GM19351 (cell line): ENCODE data around the gene NECTIN4.
"Not testable (repeated sequence)": the region's sequence is repeated elsewhere in the genome, so short reads cannot be mapped to it uniquely, and the experiment has no call there.

Experiments used
- ATAC-seq: cut with Tn5 transposase; IDR thresholded peaks from one replicate; pipeline ENCODE4 v1.9.1; 2021; ENCODE audit warnings: mild to moderate bottlenecking, moderate library complexity; ENCODE audit not compliant: unreplicated experiment

NECTIN4 gene

GRCh38 chr1:161089251-161089924, at the start of gene NECTIN4:
Gene NECTIN4 (minus strand): TSS chr1:161089558. CDS start chr1:161089296, 262 bp downstream.
- ATAC-seq: no peak

- no peak for ATAC-seq
Observed at GRCh38 chr1:161138431-161138830, 49.1 kb upstream of the NECTIN4 start.

- ATAC-seq: no peak
Observed at GRCh38 chr1:161137881-161138280, 48.5 kb upstream of the NECTIN4 start.

GRCh38 chr1:161133220-161133740, 43.9 kb upstream of the NECTIN4 start:
- ATAC-seq: no peak

DNA sequence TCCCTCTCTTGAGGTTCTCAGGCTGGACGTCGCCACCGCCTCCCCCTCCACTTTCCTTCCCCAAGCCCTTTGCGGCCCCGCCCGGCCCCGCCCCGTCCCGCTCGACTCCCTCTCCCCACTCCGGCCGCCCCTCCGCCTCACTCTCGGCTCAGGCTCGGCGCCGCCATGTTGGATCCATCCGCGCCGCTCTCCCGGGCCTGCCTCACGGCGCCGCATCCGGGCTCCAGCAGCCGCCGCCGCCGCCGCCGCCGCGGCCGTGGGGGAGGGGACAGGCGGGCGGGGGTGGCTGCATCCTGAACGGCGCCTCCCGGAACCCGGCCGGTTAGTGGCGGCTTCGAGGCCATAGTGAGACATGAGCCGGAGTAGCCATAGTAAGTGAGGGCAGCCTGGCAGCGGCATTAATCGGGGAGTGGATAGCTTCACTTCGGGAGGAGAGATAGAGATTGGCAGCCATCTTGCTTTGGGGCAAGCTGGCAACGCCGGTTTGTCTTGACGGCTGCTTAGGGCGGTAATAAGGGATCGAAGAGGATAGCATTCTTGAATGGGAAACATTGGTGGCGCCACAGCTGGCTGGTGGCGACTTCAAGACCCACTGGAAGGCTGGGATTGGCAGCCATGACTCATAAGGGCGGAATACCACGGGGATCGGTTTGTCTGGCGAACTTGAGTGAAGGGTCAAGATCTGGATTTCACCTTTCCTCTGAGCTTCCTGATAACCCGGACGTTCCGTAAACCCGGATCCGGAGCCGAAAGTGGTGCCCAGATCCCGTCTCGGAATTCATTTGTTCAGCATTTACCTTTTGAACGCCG, 43.3 kb upstream of the NECTIN4 start, which contains the start of gene DEDD:
DEDD (minus strand) TSS at position 258 of the 810 bp plus-strand sequence. CDS start 8,205 bp downstream, outside the sequence.
- peak; percentile 92 for ATAC-seq

DNA sequence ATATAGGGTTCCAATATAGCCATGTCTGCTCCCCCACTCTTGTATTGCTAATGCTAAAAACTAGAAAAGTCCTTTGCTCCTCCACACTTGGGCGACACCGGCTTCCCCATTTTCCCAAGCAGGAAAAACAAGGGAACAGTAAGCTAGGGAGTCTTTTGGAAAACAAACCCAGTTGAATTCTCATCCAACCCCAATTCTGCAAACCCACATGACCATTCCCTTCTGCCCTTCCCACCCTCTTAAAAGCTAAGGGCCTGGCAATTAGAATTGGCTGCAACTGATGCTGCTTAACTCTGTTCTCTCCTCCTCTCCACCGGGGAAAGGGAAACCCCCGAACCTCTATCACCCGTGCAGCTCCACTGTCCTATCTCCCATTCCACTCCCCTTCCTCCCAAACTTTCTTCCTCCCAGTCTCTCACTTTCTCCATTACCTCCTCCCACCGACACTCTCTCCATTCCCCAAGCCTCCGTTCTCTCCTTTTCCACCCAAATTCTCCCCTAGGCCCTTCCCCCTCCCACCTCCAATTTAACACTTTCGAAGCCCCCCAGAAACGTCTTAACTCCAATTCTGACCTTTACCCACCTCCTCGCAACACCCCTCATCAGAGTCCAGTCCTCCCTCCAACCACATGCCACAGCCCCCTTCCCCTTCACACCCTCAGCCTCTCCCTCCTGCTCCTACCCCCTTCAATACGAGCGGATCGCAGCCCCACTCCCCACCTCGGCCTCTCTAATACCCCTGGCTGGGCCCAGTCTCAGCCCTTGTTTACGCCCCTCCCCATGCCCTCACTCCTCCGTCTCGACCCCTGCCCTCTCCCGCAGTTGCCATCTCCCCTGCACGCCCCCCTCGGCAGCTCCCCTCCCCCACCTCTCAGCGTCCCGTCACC, 42.4 kb upstream of the NECTIN4 start:
- ATAC-seq: no peak

- no peak for ATAC-seq
Observed at GRCh38 chr1:161130266-161130665, 40.9 kb upstream of the NECTIN4 start.

DNA sequence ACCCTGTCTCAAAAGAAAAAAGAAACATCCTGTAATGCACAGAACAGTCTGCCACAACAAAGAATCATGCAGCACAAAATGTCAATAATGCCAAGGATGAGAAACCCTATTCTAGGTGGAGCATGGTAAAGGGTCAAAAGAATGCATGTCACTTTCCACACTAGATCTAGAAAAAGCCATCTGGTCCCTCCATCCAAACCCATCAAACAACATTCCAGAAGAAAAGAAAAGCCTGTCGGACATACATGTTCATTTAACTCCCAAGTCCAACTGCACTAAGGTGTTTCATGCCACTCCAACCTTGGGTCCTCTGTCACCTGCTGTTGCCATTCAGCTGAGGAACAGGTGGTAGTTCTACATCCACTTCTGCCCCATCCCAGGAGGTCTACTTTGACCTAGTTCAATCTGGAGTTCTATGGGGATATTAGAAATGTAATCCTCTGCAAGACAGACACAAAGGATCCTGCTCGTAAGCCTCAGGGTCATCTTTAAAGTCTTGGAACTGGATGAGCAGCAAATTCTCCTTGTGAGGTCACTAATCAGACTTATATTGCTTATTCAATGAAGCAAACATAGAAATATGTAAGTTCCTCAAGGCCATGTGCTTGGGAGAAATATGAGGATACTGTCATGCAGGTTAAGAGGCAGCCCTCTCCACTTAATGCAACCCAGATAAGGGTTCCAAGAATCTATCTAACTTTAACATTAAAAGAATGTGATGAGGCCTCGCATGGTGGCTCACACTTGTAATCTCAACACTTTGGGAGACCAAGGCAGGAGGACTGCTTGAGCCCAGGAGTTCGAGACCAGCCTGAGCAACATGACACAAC, 39.4 kb upstream of the NECTIN4 start:
- no peak for ATAC-seq

DNA sequence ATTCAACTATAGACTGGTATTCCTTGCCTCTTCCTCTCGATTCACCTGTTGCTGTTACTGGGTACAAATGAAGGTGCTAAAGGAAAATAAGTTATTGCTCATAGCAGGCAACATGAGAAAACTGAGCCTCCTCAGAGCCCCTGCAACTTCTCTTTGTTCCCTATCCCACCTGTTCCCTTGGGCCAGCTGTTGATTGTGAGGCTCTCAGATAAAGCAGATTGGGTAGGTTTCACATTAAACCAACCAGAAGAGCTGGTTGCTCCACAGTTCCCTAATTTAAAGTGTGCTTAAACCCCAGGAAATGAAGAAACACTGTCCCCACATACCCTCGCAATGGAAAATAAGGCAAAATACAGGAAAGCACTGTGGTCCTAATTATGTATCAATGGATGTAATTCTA, 38.3 kb upstream of the NECTIN4 start:
- ATAC-seq: no peak

DNA sequence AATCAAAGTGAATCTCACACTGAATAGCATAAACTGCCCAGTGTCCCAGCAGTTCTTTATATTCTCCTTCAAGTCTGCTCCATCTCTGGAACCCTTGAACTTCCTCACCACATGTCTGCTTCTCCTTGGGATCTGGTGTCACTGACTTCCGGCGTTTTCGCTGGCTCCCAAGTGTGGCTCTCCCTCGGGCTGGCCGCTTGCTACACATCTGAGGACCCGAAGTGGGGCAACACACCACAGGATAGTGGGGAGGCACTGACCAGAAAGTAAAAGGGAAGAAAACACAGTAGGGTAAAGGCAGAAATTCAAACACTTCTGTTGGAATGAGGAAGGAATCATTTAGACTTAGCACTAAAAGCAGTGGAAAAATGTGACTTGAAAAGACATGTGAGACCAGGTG, 33.6 kb upstream of the NECTIN4 start:
- no peak for ATAC-seq

DNA sequence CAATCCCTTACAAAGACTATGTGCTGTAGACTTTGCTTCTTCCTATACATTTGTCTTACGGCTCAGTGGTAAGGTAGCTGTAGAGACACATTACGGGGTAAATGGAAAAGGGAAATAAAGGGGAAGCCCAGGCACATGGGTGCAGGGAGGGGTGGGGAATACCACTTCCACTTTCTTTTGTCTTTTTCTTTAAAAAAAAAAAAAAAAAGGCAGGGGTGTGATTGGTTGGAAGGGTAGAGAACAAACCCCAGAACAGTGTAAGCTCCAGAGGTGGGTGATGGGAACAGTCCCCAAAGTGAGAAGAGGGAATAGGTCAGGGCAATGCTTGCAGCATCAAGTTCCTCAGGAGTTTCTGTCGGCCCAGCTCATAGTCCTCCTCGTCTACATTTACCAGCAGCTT, 32.5 kb upstream of the NECTIN4 start:
- ATAC-seq: no peak

DNA sequence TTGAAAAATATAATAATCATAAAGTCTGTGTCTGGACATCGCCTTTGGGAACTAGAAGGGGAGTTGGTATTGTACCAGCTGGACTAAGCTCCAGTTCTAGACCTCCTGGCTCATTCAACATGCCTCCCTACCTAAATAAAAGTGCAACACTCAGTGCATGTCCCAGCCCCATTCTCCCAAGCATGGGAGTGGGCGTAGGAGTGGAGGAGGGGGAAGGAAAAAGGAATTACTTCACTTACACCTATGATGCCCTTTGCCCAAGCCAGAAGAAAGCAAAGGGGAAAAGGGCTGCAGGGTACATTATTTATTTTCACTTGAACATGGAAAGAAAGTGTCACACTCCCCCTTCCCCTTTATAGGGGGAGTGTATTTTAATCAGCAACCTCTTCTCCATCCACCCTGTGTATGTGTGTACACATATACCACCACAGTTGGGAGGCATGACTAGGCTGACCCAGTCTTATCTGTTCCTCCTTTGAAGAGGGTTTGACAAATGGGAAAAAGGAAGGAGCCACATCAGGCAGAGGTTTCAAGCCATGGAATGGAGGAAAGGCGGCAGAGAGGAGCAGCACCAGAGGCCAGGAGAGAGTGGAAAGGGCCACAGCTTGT, 31.8 kb upstream of the NECTIN4 start:
- ATAC-seq: no peak

- peak; percentile 57 for ATAC-seq
Observed at GRCh38 chr1:161119092-161119903, 29.9 kb upstream of the NECTIN4 start.

DNA sequence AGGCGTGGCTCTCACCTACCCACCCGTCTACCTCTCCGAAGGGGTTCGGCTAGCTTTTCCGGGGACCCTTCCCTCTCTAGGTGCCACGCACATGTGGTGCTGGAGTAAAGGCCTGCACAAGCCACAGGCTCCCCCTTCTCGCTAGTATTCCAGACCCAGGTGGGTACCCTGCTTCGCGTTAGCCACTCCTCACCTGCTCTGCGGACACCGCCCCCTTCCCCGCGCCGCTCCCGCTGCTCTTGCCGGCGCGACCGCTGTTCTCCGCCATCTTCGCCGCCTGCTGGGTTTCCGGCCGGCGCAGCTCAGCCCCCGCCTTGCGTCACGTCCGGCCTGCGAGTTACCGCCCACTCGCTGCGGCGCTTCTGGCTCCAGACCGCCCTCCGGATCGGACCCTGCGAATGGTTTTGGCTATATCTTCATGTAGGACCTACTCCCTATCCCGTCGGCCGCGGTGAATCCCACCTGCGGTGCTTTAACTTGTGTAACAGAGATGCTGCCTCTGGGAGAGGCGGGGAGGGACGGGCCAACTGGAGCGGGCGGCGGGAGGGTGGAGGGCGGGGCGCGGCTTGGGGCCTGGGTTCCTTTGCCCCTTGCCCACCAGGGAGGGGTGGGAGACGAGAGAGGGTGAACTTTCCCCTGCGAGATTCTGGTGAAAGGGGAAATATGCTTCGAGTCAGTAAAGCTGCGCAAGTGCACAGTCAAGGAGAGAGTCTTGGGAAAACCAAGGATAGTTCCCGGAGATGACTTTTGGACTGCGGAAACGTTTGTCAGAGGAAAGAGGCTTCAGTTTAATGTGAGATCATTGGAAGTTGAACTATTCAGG, 28.6 kb upstream of the NECTIN4 start, which contains the start of the genes NIT1 and PFDN2:
NIT1 (plus strand) TSS at position 347 of the 823 bp plus-strand sequence; CDS start at position 419, 72 bp downstream.
PFDN2 (minus strand) TSS at position 279 of the 823 bp plus-strand sequence; CDS start at position 268, 11 bp downstream.
- ATAC-seq: peak; percentile 79

DNA sequence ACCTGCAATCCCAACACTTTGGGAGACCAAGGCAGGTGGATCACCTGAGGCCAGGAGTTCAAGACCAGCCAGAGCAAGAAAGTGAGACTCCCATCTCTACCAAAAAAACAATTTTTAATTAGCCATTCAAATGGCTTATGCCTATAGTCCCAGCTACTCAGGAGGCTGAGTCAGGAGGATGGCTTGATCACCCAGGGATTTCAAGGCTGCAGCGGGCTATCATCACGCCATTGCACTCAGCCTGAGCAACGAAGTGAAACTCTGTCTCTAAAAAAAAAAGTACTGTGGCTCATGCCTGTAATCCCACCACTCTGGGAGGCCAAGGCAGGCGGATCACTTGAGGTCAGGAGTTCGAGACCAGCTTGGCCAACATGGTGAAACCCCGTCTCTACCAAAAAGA, 26.6 kb upstream of the NECTIN4 start:
- not testable (repeated sequence) for ATAC-seq

GRCh38 chr1:161115132-161115711, 25.9 kb upstream of the NECTIN4 start:
- no peak for ATAC-seq

DNA sequence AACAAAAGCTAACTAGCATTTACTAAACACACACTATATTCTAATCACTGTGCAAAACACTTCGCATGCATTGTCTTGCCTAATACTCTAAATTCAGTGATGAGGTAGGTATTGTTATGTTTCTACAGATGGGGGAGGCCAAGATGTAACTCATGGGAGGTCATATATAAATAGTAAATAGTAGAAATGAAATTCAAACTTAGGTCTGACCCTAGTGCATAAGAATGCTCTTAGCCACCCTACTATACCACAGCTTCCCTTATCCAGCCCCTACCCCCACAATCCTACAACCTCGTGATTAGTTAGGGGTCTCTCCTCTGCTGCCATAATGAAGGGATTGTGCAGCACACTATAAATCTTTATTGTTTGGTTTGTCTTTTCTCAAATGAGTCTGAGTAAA, 25.2 kb upstream of the NECTIN4 start:
- ATAC-seq: no peak
